GM12878 (cell line): Measurements from ENCODE around the gene PCDH15. TPM values are rescaled to one million over a fixed set of nuclear protein-coding genes. Genes with fewer than 3 reads are reported as not detected.

Experiments
- ATAC-seq: fragments of 200-7000 bp; cut with Tn5 transposase; 3 replicates; pipeline ENCODE4 v1.9.1; 2020; ENCODE audit warnings: mild to moderate bottlenecking, moderate library complexity
- BruUV-seq: library from RNA; stranded (reverse); fragments of 400-500 nt; replicated peaks from 2 replicates; lab custom pipeline; 2021; lab: Mats Ljungman, UMichigan
- CTCF ChIA-PET: fragments of 300-600 bp; sonication (Branson Sonifier 250); formaldehyde crosslinking; extraction: SDS; loops from one replicate; lab custom pipeline; 2021; ENCODE audit warnings: inconsistent platforms; lab: Yijun Ruan, JAX
- POLR2A ChIA-PET: fragments of 350-600 bp; formaldehyde crosslinking; extraction: SDS; loops from one replicate; lab custom pipeline; 2021; ENCODE audit warnings: inconsistent platforms; lab: Charles Lee
- RAD21 ChIA-PET: fragments of 300-600 bp; sonication (Branson Sonifier 250); formaldehyde crosslinking; loops from one replicate; lab custom pipeline; 2023; ENCODE audit warnings: antibody characterized with exemption; ENCODE audit not compliant: unreplicated experiment; lab: Charles Lee
- SMC1A ChIA-PET: fragments of 300-600 bp; sonication (Branson Sonifier 250); formaldehyde crosslinking; loops from one replicate; lab custom pipeline; 2023; ENCODE audit not compliant: unreplicated experiment, uncharacterized antibody; lab: Charles Lee
- DNase-seq: peaks from one replicate; pipeline ENCODE4 v3.0.0-alpha.2; 2011; ENCODE audit warnings: low read depth, low spot score
- FAIRE-seq: peaks from 3 replicates; lab custom pipeline; 2011; peaks lifted over from hg19 to GRCh38; lab: Jason Lieb, UNC
- H2AFZ ChIP-seq: 2 replicates; pipeline ENCODE4 v1.6.0; 2011; ENCODE audit warnings: low read depth, low read length, control low read depth; ENCODE audit not compliant: control insufficient read depth
- H3K27ac ChIP-seq: 2 replicates; pipeline ENCODE4 v1.5.1; 2011; ENCODE audit warnings: control low read depth; ENCODE audit not compliant: control insufficient read depth, insufficient read depth
- H3K27me3 ChIP-seq, 2 experiments: replicated peaks in 1 of 2; 2 replicates each; pipeline versions ENCODE4 v1.6.0 to v1.6.1; 2011; ENCODE audit warnings: low read length in 1 of 2; ENCODE audit not compliant: control insufficient read depth in 2 of 2, insufficient read depth in 2 of 2
- H3K36me3 ChIP-seq, 2 experiments: 2 replicates each; pipeline ENCODE4 v1.5.1; 2011; ENCODE audit warnings: low read length in 1 of 2; ENCODE audit not compliant: control insufficient read depth in 2 of 2, insufficient read depth in 2 of 2
- H3K4me1 ChIP-seq: 2 replicates; pipeline ENCODE4 v1.6.1; 2011; ENCODE audit warnings: mild to moderate bottlenecking, low read length, moderate library complexity, mixed read lengths; ENCODE audit not compliant: control insufficient read depth, insufficient read depth
- H3K4me2 ChIP-seq: 2 replicates; pipeline ENCODE4 v1.6.0; 2011; ENCODE audit warnings: control low read depth; ENCODE audit not compliant: control insufficient read depth, insufficient read depth
- H3K4me3 ChIP-seq: fragments of 200-600 bp; sonication (generic); 2 replicates; pipeline ENCODE4 v1.5.1; 2016
- H3K79me2 ChIP-seq: 2 replicates; pipeline ENCODE4 v1.6.0; 2011; ENCODE audit warnings: low read length; ENCODE audit not compliant: control insufficient read depth, insufficient read depth
- H3K9ac ChIP-seq: 2 replicates; pipeline ENCODE4 v1.8.0; 2011; ENCODE audit warnings: low read length, control low read depth, mixed read lengths; ENCODE audit not compliant: control insufficient read depth, insufficient read depth
- H3K9me3 ChIP-seq: replicated peaks from 3 replicates; pipeline ENCODE4 v1.5.1; 2011; ENCODE audit warnings: mild to moderate bottlenecking, low read length; ENCODE audit not compliant: control insufficient read depth, insufficient read depth
- H4K20me1 ChIP-seq: 2 replicates; pipeline ENCODE4 v1.6.0; 2011; ENCODE audit not compliant: control insufficient read depth, insufficient read depth
- BHLHE40 ChIP-seq, 2 experiments: fragments of 450-650 bp in 1 of 2; IDR thresholded peaks; 2 replicates each; pipeline ENCODE4 v1.6.1; 2011 to 2017; ENCODE audit warnings: low read depth in 2 of 2, borderline replicate concordance in 1 of 2, improper control_type of control experiment in 1 of 2, low read length in 1 of 2, mild to moderate bottlenecking in 1 of 2
- HDAC6 ChIP-seq: fragments of 200-600 bp; sonication (generic); IDR thresholded peaks from one replicate; pipeline ENCODE4 v1.8.0; 2017; ENCODE audit warnings: antibody characterized with exemption; ENCODE audit not compliant: unreplicated experiment
- IKZF1 ChIP-seq: fragments of 450-650 bp; conservative IDR thresholded peaks from 2 replicates; pipeline ENCODE4 v1.6.1; 2017; ENCODE audit warnings: antibody characterized with exemption, mild to moderate bottlenecking
- JUND ChIP-seq: IDR thresholded peaks from 2 replicates; pipeline ENCODE4 v1.6.1; 2012; ENCODE audit warnings: low read depth, mild to moderate bottlenecking, low read length, improper control_type of control experiment, moderate library complexity
- KLF5 ChIP-seq: fragments of 450-650 bp; IDR thresholded peaks from 2 replicates; pipeline ENCODE4 v1.6.1; 2014; ENCODE audit warnings: mild to moderate bottlenecking; ENCODE audit not compliant: partially characterized antibody
- NRF1 ChIP-seq: conservative IDR thresholded peaks from 2 replicates; pipeline ENCODE4 v1.6.1; 2011; ENCODE audit warnings: mild to moderate bottlenecking, low read depth, low read length, improper control_type of control experiment
- RB1 ChIP-seq: fragments of 450-650 bp; formaldehyde crosslinking; IDR thresholded peaks from 2 replicates; pipeline ENCODE4 v1.6.1; 2017; ENCODE audit warnings: mild to moderate bottlenecking, borderline replicate concordance
- RBBP5 ChIP-seq: fragments of 200-600 bp; sonication (generic); conservative IDR thresholded peaks from 2 replicates; pipeline ENCODE4 v1.6.1; 2016
- SMAD1 ChIP-seq: fragments of 450-650 bp; IDR thresholded peaks from 2 replicates; pipeline ENCODE4 v1.6.1; 2018; ENCODE audit warnings: mild to moderate bottlenecking, low read depth; ENCODE audit not compliant: partially characterized antibody
- SMAD5 ChIP-seq: IDR thresholded peaks from 2 replicates; pipeline ENCODE4 v1.6.1; 2016; ENCODE audit warnings: antibody characterized with exemption, low read depth
- SREBF2 ChIP-seq: IDR thresholded peaks from 2 replicates; pipeline ENCODE4 v1.6.1; 2012; ENCODE audit warnings: mild to moderate bottlenecking, low read length
- STAT1 ChIP-seq: fragments of 450-650 bp; conservative IDR thresholded peaks from 2 replicates; pipeline ENCODE4 v1.6.1; 2014; ENCODE audit warnings: antibody characterized with exemption, mild to moderate bottlenecking
- YBX1 ChIP-seq: fragments of 450-650 bp; IDR thresholded peaks from 2 replicates; pipeline ENCODE4 v1.6.1; 2016; ENCODE audit warnings: antibody characterized with exemption
- YY1 ChIP-seq: IDR thresholded peaks from 2 replicates; pipeline ENCODE4 v1.6.1; 2011; ENCODE audit warnings: low read depth, mild to moderate bottlenecking, low read length
- ZBED1 ChIP-seq: IDR thresholded peaks from 2 replicates; pipeline ENCODE4 v1.6.1; 2016; ENCODE audit warnings: borderline replicate concordance
- ZNF207 ChIP-seq: fragments of 450-650 bp; IDR thresholded peaks from 2 replicates; pipeline ENCODE4 v1.6.1; 2014; ENCODE audit warnings: antibody characterized with exemption, mild to moderate bottlenecking, borderline replicate concordance
- WGBS: methylation state at CpG from one replicate; pipeline ENCODE4 v1.1.6; 2016; ENCODE audit warnings: low lambda C conversion rate; ENCODE audit not compliant: insufficient replicate concordance, insufficient coverage; ENCODE audit errors: missing lambda C conversion rate; 5-methylcytosine and 5-hydroxymethylcytosine counted together
- in situ Hi-C: fragments of 300-500 bp; cut with MboI; formaldehyde crosslinking; loops from 9 replicates; pipeline ENCODE4 v1.14.3; 2018; ENCODE audit warnings: mixed read lengths
- intact Hi-C: fragments of 100-400 bp; cut with micrococcal nuclease; formaldehyde crosslinking; loops from one replicate; pipeline ENCODE4 v1.14.2; 2022; ENCODE audit not compliant: unreplicated experiment
- polyA plus RNA-seq, 11 experiments: library from polyadenylated mRNA; depleted of rRNA in 4 of 11; unstranded in 6 of 11; stranded (reverse) in 5 of 11; fragments of >200 nt; fragmentation: Nextera tagmentation in 4 of 11; fragmentation: Illumina TruSeq in 1 of 11; extraction: Ambion mirVana in 4 of 11; extraction: Trizol in 1 of 11; gene quantifications; 1 replicate in 1 of 11; 2 replicates in 10 of 11; pipeline versions ENCODE4 v1.2.1 to v1.2.3, GENCODE V29; 2011 to 2016; ENCODE audit warnings: inconsistent platforms in 2 of 11, missing spikeins in 2 of 11, low read depth in 1 of 11
- total RNA-seq, 4 experiments: library from RNA; depleted of rRNA in 3 of 4; stranded (reverse); fragments of >200 nt in 3 of 4; fragmentation: Illumina TruSeq in 1 of 4; extraction: Trizol in 1 of 4; gene quantifications; 2 replicates each; pipeline versions ENCODE4 v1.2.1 to v1.2.3, GENCODE V29; 2013 to 2021
- TF ChIP-seq, protein P1 (sequence below): IDR thresholded peaks from 2 replicates; pipeline ENCODE4 v1.6.1; 2011; ENCODE audit warnings: low read depth, mild to moderate bottlenecking, low read length, moderate library complexity, borderline replicate concordance; ENCODE audit errors: extremely low read depth
- TF ChIP-seq, protein P2 (sequence below): fragments of 450-650 bp; formaldehyde crosslinking; IDR thresholded peaks from 2 replicates; pipeline ENCODE4 v1.5.0; 2022; ENCODE audit warnings: mild to moderate bottlenecking, missing genetic modification characterization

The PCDH15 gene
- total and polyA plus RNA-seq, 10 of the 15 experiments (the other 5 are each of a cell fraction or from before 2014, with no cell fraction given) = 0.03 to 0.52 (median 0.07) TPM; not detected in 6

DNA sequence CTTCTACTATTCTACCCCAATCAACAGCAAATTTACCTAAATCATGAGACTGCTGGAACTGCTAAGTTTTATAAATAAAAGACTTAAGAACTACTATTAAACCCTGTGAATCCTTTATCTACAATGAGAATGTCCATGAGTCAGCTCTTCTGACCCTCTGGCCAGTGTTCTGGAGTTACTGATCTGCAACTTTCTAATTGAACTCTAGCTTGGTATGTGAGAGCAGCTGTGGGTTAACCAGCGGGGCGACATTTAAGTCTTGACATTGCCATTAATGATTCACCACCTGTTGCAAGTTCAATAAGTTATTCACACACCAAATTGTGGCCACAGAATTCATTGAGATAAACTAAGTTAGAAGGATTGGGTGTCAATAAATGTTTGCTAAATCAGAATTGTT lies 359.8 kb downstream of the PCDH15 start:
- ChIA-PET SMC1A (no interaction called here), POLR2A (no interaction called here), CTCF (no interaction called here), RAD21 (no interaction called here)
- TF ChIP-seq RB1 = no peak
- TF ChIP-seq SREBF2 = no peak
- no peak for TF ChIP-seq ZNF207
- TF ChIP-seq ZBED1 = no peak
- no peak for TF ChIP-seq KLF5
- TF ChIP-seq IKZF1 = no peak
- no peak for TF ChIP-seq YBX1
- H3K9me3 ChIP-seq = no peaks in the 10 kb centered on the region
- no peaks in the 10 kb centered on the region for H3K79me2 ChIP-seq
- WGBS = 77% methylated on average over 2 of the region's 2 CpGs
- in situ Hi-C loops = no loop called here
- H3K4me3 ChIP-seq = no peak overlapping the region
- FAIRE-seq (no peak), ATAC-seq (no peak), DNase-seq (no peak)
- no peak overlapping the region for H3K9ac ChIP-seq
- H3K4me2 ChIP-seq = no peak overlapping the region
- intact Hi-C loops = no loop called here
- no peak overlapping the region for H3K27ac ChIP-seq
- no TSS peak for BruUV-seq
- H3K27me3 ChIP-seq = no peaks in the 10 kb centered on the region
- H4K20me1 ChIP-seq = no peaks in the 10 kb centered on the region
- H3K4me1 ChIP-seq = no peaks in the 10 kb centered on the region
- no peak overlapping the region for H2AFZ ChIP-seq
- no peaks in the 10 kb centered on the region for H3K36me3 ChIP-seq

DNA sequence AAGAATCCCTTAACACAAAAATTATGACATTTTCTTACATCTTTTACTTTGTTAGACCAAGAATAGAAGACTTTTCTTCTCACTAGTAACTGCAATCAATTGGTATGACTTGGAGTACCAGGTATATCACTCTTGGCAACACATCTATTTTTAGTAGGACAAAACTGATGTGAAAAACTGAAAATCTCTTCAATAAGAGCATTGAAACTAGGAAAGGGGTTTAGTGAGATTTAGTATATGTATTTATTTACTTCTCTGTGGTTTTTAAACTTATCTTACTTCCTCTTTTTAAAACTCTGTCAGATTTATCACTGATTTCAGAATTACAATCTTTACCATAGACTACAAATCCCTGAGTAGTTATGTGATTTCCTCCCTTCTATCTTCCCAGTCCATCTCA lies 366.2 kb downstream of the PCDH15 start:
- no peak for FAIRE-seq
- SMC1A ChIA-PET = no interaction called here
- RAD21 ChIA-PET = no interaction called here
- Histone ChIP-seq H3K4me3 (no peak overlapping the region), H3K9ac (no peak overlapping the region), H3K79me2 (no peaks in the 10 kb centered on the region), H3K9me3 (no peaks in the 10 kb centered on the region), H3K4me1 (no peaks in the 10 kb centered on the region), H3K4me2 (no peak overlapping the region), H3K27me3 (no peaks in the 10 kb centered on the region), H3K27ac (no peak overlapping the region), H2AFZ (no peak overlapping the region), H3K36me3 (no peaks in the 10 kb centered on the region), H4K20me1 (no peaks in the 10 kb centered on the region)
- POLR2A ChIA-PET = no interaction called here
- in situ Hi-C loops (no loop called here), intact Hi-C loops (no loop called here)
- DNase-seq = no peak
- no TSS peak for BruUV-seq
- CTCF ChIA-PET = no interaction called here
- no peak for ATAC-seq
- TF ChIP-seq STAT1 = no peak
- TF ChIP-seq, protein P1, sequence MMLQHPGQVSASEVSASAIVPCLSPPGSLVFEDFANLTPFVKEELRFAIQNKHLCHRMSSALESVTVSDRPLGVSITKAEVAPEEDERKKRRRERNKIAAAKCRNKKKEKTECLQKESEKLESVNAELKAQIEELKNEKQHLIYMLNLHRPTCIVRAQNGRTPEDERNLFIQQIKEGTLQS = no peak
- no peak for TF ChIP-seq YY1
- no peak for TF ChIP-seq SMAD1
- TF ChIP-seq RBBP5 = no peak
- no peak for TF ChIP-seq NRF1
- TF ChIP-seq HDAC6 = no peak
- TF ChIP-seq BHLHE40 (IDR thresholded peaks at IDR 0.05; ENCODE audit: borderline replicate concordance in 1 of 2, low read depth in 2 of 2, low read length in 1 of 2) = no peak
- no peak for TF ChIP-seq SMAD5
- TF ChIP-seq SREBF2 = no peak
- TF ChIP-seq, protein P2, sequence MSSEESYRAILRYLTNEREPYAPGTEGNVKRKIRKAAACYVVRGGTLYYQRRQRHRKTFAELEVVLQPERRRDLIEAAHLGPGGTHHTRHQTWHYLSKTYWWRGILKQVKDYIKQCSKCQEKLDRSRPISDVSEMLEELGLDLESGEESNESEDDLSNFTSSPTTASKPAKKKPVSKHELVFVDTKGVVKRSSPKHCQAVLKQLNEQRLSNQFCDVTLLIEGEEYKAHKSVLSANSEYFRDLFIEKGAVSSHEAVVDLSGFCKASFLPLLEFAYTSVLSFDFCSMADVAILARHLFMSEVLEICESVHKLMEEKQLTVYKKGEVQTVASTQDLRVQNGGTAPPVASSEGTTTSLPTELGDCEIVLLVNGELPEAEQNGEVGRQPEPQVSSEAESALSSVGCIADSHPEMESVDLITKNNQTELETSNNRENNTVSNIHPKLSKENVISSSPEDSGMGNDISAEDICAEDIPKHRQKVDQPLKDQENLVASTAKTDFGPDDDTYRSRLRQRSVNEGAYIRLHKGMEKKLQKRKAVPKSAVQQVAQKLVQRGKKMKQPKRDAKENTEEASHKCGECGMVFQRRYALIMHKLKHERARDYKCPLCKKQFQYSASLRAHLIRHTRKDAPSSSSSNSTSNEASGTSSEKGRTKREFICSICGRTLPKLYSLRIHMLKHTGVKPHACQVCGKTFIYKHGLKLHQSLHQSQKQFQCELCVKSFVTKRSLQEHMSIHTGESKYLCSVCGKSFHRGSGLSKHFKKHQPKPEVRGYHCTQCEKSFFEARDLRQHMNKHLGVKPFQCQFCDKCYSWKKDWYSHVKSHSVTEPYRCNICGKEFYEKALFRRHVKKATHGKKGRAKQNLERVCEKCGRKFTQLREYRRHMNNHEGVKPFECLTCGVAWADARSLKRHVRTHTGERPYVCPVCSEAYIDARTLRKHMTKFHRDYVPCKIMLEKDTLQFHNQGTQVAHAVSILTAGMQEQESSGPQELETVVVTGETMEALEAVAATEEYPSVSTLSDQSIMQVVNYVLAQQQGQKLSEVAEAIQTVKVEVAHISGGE (CRISPR knock-in tag) = no peak
- TF ChIP-seq JUND = no peak
